Mesodermal cell (in vitro differentiated cells): ENCODE data around the gene WIF1. TPM values are rescaled to one million over a fixed set of nuclear protein-coding genes. Genes with fewer than 3 reads are reported as not detected.

Experiments
- H3K27ac ChIP-seq: 2 replicates; pipeline ENCODE4 v1.7.0; 2013; ENCODE audit warnings: mild to moderate bottlenecking, low read depth, low read length, moderate library complexity; ENCODE audit not compliant: severe bottlenecking
- H3K36me3 ChIP-seq: 2 replicates; pipeline ENCODE4 v1.7.1; 2013; ENCODE audit warnings: mild to moderate bottlenecking, low read length, moderate library complexity; ENCODE audit not compliant: control insufficient read depth, insufficient read depth
- H3K4me1 ChIP-seq: one replicate; pipeline ENCODE4 v1.7.1; 2013; ENCODE audit warnings: mild to moderate bottlenecking, low read length; ENCODE audit not compliant: insufficient read depth, control insufficient read depth, poor library complexity, severe bottlenecking
- H3K4me3 ChIP-seq: 2 replicates; pipeline ENCODE4 v1.7.0; 2013; ENCODE audit warnings: low read length, control low read depth, mild to moderate bottlenecking; ENCODE audit not compliant: insufficient read depth, poor library complexity, severe bottlenecking; ENCODE audit errors: extremely low read depth
- H3K9me3 ChIP-seq: 2 replicates; pipeline ENCODE4 v1.7.1; 2013; ENCODE audit warnings: mild to moderate bottlenecking, low read length, moderate library complexity; ENCODE audit not compliant: control insufficient read depth
- WGBS, 2 experiments: methylation state at CpG; one replicate each; pipeline ENCODE4 v1.1.5; 2013; ENCODE audit warnings: missing lambda C conversion rate in 2 of 2; ENCODE audit not compliant: insufficient coverage in 2 of 2; 5-methylcytosine and 5-hydroxymethylcytosine counted together
- polyA plus RNA-seq, 2 experiments: library from polyadenylated mRNA; stranded (reverse); fragments of 50-300 nt; gene quantifications; one replicate each; pipeline ENCODE4 v1.2.3, GENCODE V29; 2013

WIF1 gene
- 0.18 TPM for polyA plus RNA-seq (2013, experiment 1 of 2)
- 0.25 TPM for polyA plus RNA-seq (2013, experiment 2 of 2)

- H3K36me3 ChIP-seq: no peaks in the 10 kb centered on the region
- H3K4me1 ChIP-seq: no peaks in the 10 kb centered on the region
- WGBS, 2 experiments: 8 to 13% methylated on average over 54 to 68 of the region's 73 CpGs
- H3K4me3 ChIP-seq: peak within 1 kb of the TSS; percentile 28
- no peaks in the 10 kb centered on the region for H3K9me3 ChIP-seq
- no peak within 1 kb of the TSS for H3K27ac ChIP-seq
Observed at GRCh38 chr12:65121049-65121955, at the start of gene WIF1. Gene WIF1 (minus strand): TSS chr12:65121305. CDS start chr12:65121191, 114 bp downstream.

GRCh38 chr12:65170209-65170881 lies 49.2 kb upstream of the WIF1 start:
- 0 to 1% methylated on average over 40 to 42 of the region's 47 CpGs for WGBS, 2 experiments
- H3K27ac ChIP-seq: peak overlapping the region; percentile 91
- H3K4me1 ChIP-seq: peaks cover 11% of the 10 kb centered on the region
- H3K36me3 ChIP-seq: peaks cover 17% of the 10 kb centered on the region
- peak overlapping the region; percentile 94 for H3K4me3 ChIP-seq
- no peaks in the 10 kb centered on the region for H3K9me3 ChIP-seq

GRCh38 chr12:65169320-65170208 lies 48.5 kb upstream of the WIF1 start, which contains the start of gene LEMD3:
Gene LEMD3 (plus strand): TSS chr12:65169583. CDS start chr12:65169597, 14 bp downstream.
- Histone ChIP-seq H3K36me3 (peaks cover 11% of the 10 kb centered on the region), H3K9me3 (no peaks in the 10 kb centered on the region), H3K27ac (peak within 1 kb of the TSS; percentile 91), H3K4me1 (peaks cover 11% of the 10 kb centered on the region), H3K4me3 (peak within 1 kb of the TSS; percentile 94)
- 0% methylated on average over 65 to 86 of the region's 91 CpGs for WGBS, 2 experiments

GRCh38 chr12:65168681-65169319 lies 47.7 kb upstream of the WIF1 start:
- Histone ChIP-seq H3K27ac (no peak overlapping the region), H3K36me3 (peaks cover 8% of the 10 kb centered on the region), H3K4me3 (peak overlapping the region; percentile 94), H3K4me1 (peaks cover 11% of the 10 kb centered on the region), H3K9me3 (no peaks in the 10 kb centered on the region)
- WGBS, 2 experiments: 49 to 56% methylated on average over 6 to 9 of the region's 11 CpGs

GRCh38 chr12:65164774-65165173 lies 43.7 kb upstream of the WIF1 start:
- no peak overlapping the region for H3K4me3 ChIP-seq
- no peaks in the 10 kb centered on the region for H3K36me3 ChIP-seq
- H3K9me3 ChIP-seq: no peaks in the 10 kb centered on the region
- H3K27ac ChIP-seq: no peak overlapping the region
- no peaks in the 10 kb centered on the region for H3K4me1 ChIP-seq

- no CpG with 5 or more reads among the region's 2 CpGs for WGBS, 2 experiments
- no peaks in the 10 kb centered on the region for H3K9me3 ChIP-seq
Observed at GRCh38 chr12:65164244-65164643, 43.1 kb upstream of the WIF1 start.

GRCh38 chr12:65162609-65163008 lies 41.5 kb upstream of the WIF1 start:
- no peaks in the 10 kb centered on the region for H3K36me3 ChIP-seq
- no peak overlapping the region for H3K27ac ChIP-seq
- no peak overlapping the region for H3K4me3 ChIP-seq
- WGBS, 2 experiments: no CpG with 5 or more reads among the region's 1 CpG
- H3K4me1 ChIP-seq: no peaks in the 10 kb centered on the region
- H3K9me3 ChIP-seq: no peaks in the 10 kb centered on the region

More at GRCh38 chr12:65164244-65164643, 43.1 kb upstream of the WIF1 start:
- H3K36me3 ChIP-seq: no peaks in the 10 kb centered on the region
- H3K4me3 ChIP-seq: no peak overlapping the region
- H3K4me1 ChIP-seq: no peaks in the 10 kb centered on the region
- no peak overlapping the region for H3K27ac ChIP-seq

- Histone ChIP-seq H3K4me1 (no peaks in the 10 kb centered on the region), H3K27ac (no peak overlapping the region), H3K9me3 (no peaks in the 10 kb centered on the region), H3K36me3 (no peaks in the 10 kb centered on the region), H3K4me3 (no peak overlapping the region)
- WGBS, 2 experiments: 90 to 93% methylated on average over 2 to 3 of the region's 4 CpGs
Observed at GRCh38 chr12:65157091-65157490, 36.0 kb upstream of the WIF1 start.

GRCh38 chr12:65156366-65156841 lies 35.3 kb upstream of the WIF1 start:
- H3K4me1 ChIP-seq: no peaks in the 10 kb centered on the region
- no peaks in the 10 kb centered on the region for H3K9me3 ChIP-seq
- 80 to 83% methylated on average over 1 of the region's 2 CpGs for WGBS, 2 experiments
- no peaks in the 10 kb centered on the region for H3K36me3 ChIP-seq
- H3K27ac ChIP-seq: no peak overlapping the region
- no peak overlapping the region for H3K4me3 ChIP-seq

GRCh38 chr12:65155784-65156183 lies 34.7 kb upstream of the WIF1 start:
- H3K27ac ChIP-seq: no peak overlapping the region
- no peaks in the 10 kb centered on the region for H3K9me3 ChIP-seq
- no peaks in the 10 kb centered on the region for H3K4me1 ChIP-seq
- 80% methylated on average over 2 of the region's 3 CpGs; no CpG with 5 or more reads in 1 of the 2 experiments for WGBS, 2 experiments
- no peaks in the 10 kb centered on the region for H3K36me3 ChIP-seq
- H3K4me3 ChIP-seq: no peak overlapping the region
